GM20431 (cell line): ENCODE measurements around the gene EIF4EBP2.

Experiments used
- in situ Hi-C: fragments of 300-500 bp; cut with MseI, MboI; formaldehyde crosslinking; loops from one replicate; pipeline ENCODE4 v1.15.0; 2020; ENCODE audit warnings: low sequenced_read_pairs; ENCODE audit not compliant: unreplicated experiment

EIF4EBP2 gene

GRCh38 chr10:70457759-70458305, 53.9 kb downstream of the EIF4EBP2 start:
- in situ Hi-C loops = no loop called here

- in situ Hi-C loops = no loop called here
Measured at GRCh38 chr10:70458329-70459060, 54.5 kb downstream of the EIF4EBP2 start.

GRCh38 chr10:70459061-70459773, 55.3 kb downstream of the EIF4EBP2 start:
- in situ Hi-C loops = no loop called here

- in situ Hi-C loops = loop anchor here (10.0 kb wide), 2 partner anchors 85 to 295 kb away; no protein-coding TSS in a partner anchor
Measured at GRCh38 chr10:70459774-70460490, 56.0 kb downstream of the EIF4EBP2 start.

GRCh38 chr10:70461397-70462348, 57.7 kb downstream of the EIF4EBP2 start:
- in situ Hi-C loops = loop anchor here (10.0 kb wide), 2 partner anchors 83 to 293 kb away; no protein-coding TSS in a partner anchor

- in situ Hi-C loops = loop anchor here (10.0 kb wide), 2 partner anchors 82 to 292 kb away; no protein-coding TSS in a partner anchor
Measured at GRCh38 chr10:70462349-70462984, 58.5 kb downstream of the EIF4EBP2 start.

- in situ Hi-C loops = loop anchor here (10.0 kb wide), 2 partner anchors 80 to 290 kb away; no protein-coding TSS in a partner anchor
Measured at GRCh38 chr10:70465278-70465677, 61.3 kb downstream of the EIF4EBP2 start.

- in situ Hi-C loops = loop anchor here (10.0 kb wide), 2 partner anchors 79 to 289 kb away; no protein-coding TSS in a partner anchor
Measured at GRCh38 chr10:70465832-70466231, 61.9 kb downstream of the EIF4EBP2 start.

- in situ Hi-C loops = loop anchor here (10.0 kb wide), 2 partner anchors 78 to 288 kb away; no protein-coding TSS in a partner anchor
Measured at GRCh38 chr10:70466951-70467350, 63.0 kb downstream of the EIF4EBP2 start.

- in situ Hi-C loops = no loop called here
Measured at GRCh38 chr10:70472799-70473454, 69.0 kb downstream of the EIF4EBP2 start.

GRCh38 chr10:70474780-70475179, 70.8 kb downstream of the EIF4EBP2 start:
- in situ Hi-C loops = no loop called here

- in situ Hi-C loops = no loop called here
Measured at GRCh38 chr10:70475661-70476060, 71.7 kb downstream of the EIF4EBP2 start.

GRCh38 chr10:70476249-70477035, 72.5 kb downstream of the EIF4EBP2 start:
- in situ Hi-C loops = no loop called here

GRCh38 chr10:70477661-70478162, 73.8 kb downstream of the EIF4EBP2 start:
- in situ Hi-C loops = no loop called here
